ENCODE measurements around the gene SETBP1. TPM values are rescaled to one million over a fixed set of nuclear protein-coding genes. Genes with fewer than 3 reads are reported as not detected.

The SETBP1 gene
- total and polyA plus RNA-seq, 2 of the 4 experiments (the other 2 are of a cell fraction): 0.19 to 0.36 TPM

DNA sequence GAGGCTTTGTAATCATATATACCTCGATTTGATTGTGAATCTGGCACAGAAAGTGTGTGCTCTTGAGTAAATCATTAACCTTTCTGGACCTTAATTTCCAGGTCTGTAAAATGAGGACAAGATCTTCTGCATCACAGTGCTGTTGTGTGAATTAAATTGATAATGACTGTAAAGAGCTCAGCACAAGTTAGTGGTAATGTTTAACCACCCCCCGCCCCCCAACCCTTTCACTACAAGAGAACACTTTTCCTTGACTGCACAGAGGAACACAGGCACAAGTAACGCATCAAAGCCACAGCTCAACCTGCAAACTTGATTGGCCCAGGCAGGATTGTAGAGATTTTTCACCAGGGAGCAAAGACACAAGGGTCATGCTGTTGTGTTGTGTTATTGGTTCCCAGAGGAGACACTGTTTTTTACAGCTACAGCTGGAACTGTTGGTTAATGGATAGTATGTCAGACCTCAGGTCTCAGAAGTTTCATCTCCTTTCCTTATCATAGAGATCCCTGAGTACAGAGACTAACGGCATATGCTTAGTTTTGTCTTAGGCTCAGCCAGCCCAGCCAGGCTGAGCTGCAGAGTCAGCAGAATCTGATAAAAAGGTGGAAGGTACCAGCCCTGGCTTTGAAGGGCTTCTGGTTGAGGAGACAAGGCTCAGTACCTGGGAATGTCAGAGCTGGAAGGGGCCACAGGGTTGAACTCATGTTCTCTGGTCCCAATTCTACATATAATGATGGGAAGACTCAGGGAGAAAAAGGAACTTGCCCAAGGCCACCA, 10.6 kb downstream of the SETBP1 start:
- Histone ChIP-seq H3K4me1 (ENCODE audit: control insufficient read depth, insufficient read depth, low read length) (no peaks in the 10 kb centered on the region), H2BK15ac (ENCODE audit: low read depth, low read length) (no peak overlapping the region), H2BK20ac (ENCODE audit: low read depth, low read length) (no peak overlapping the region), H3K27me3 (ENCODE audit: control insufficient read depth, insufficient read depth, low read length) (peaks cover 2% of the 10 kb centered on the region; the same call in 1 of the 2 replicates), H2BK5ac (ENCODE audit: low read depth, low read length, poor library complexity, severe bottlenecking) (no peak overlapping the region), H3K27ac (ENCODE audit: insufficient read depth, low read length) (no peak overlapping the region), H3K4me3 (ENCODE audit: insufficient read depth, low read depth, low read length) (no peak overlapping the region), H3K36me3 (ENCODE audit: control insufficient read depth, insufficient read depth, low read length) (no peaks in the 10 kb centered on the region), H4K8ac (ENCODE audit: low read depth in 2 of 2, low read length in 2 of 2) (no peak overlapping the region), H3K4me2 (ENCODE audit: low read depth, low read length) (no peak overlapping the region), H2AK5ac (ENCODE audit: low read depth, low read length) (no peak overlapping the region), H4K20me1 (ENCODE audit: insufficient read depth, low read length) (no peaks in the 10 kb centered on the region), H3K9me3 (ENCODE audit: control insufficient read depth, insufficient read depth, low read length) (no peaks in the 10 kb centered on the region), H2AK9ac (replicated peaks; ENCODE audit: low read depth, low read length, poor library complexity) (no peak overlapping the region), H3K18ac (ENCODE audit: low read depth, low read length) (no peak overlapping the region), H4K5ac (ENCODE audit: low read depth, low read length) (no peak overlapping the region), H3K14ac (replicated peaks; ENCODE audit: low read depth, low read length) (no peak overlapping the region), H3K4ac (ENCODE audit: low read depth, low read length) (no peak overlapping the region), H3K9ac (ENCODE audit: low read depth, low read length) (no peak overlapping the region), H2BK120ac (ENCODE audit: low read depth, low read length) (no peak overlapping the region), H4K91ac (ENCODE audit: insufficient read depth, low read depth, low read length) (no peak overlapping the region), H3K79me1 (ENCODE audit: low read depth in 1 of 2, low read length in 2 of 2) (no peaks in the 10 kb centered on the region), H2AFZ (replicated peaks; ENCODE audit: low read length, poor library complexity) (no peak overlapping the region), H3K9me1 (ENCODE audit: insufficient read depth, low read length) (no peaks in the 10 kb centered on the region), H3K23ac (ENCODE audit: low read depth, low read length) (no peak overlapping the region), H3K56ac (ENCODE audit: extremely low read depth, insufficient read depth, low read length) (no peak overlapping the region)
- peak; percentile 34; the same call in 1 of the 2 replicates for TF ChIP-seq MAFK (IDR thresholded peaks at IDR 0.05; ENCODE audit: low read depth, low read length)
- no peak for TF ChIP-seq RFX5 (IDR thresholded peaks at IDR 0.05; ENCODE audit: low read depth, low read length)
- BruUV-seq (replicated peaks): no TSS peak
- no peak for ATAC-seq (ENCODE audit: low read depth)
- in situ Hi-C loops (cut with MboI; ENCODE audit: low sequenced_read_pairs) (no loop called here), dilution Hi-C loops (cut with HindIII; ENCODE audit: low sequenced_read_pairs, unreplicated experiment) (no loop called here), intact Hi-C loops (cut with micrococcal nuclease) (no loop called here)
- CTCF ChIA-PET: no interaction called here
- POLR2A ChIA-PET (ENCODE audit: unreplicated experiment): no interaction called here
- no CpG with 5 or more reads among the region's 4 CpGs for WGBS, 2 experiments (ENCODE audit: extremely low coverage in 2 of 2, insufficient read length in 1 of 2)
- DNase-seq: no peak

Data from IMR-90 (cell line).